Activated T-cell treated with anti-CD3 and anti-CD28 coated beads, Interleukin-2, amount 50 U/mL, for 4 hours (primary cell): Measurements from ENCODE around the gene PRKACG. TPM values are rescaled to one million over a fixed set of nuclear protein-coding genes. Genes with fewer than 3 reads are reported as not detected.
"Not testable (repeated sequence)": the region's sequence is repeated elsewhere in the genome, so short reads cannot be mapped to it uniquely, and the experiment has no call there.

Experiments
- ATAC-seq, 2 donors: fragments of 200-7000 bp; cut with Tn5 transposase; one replicate each; pipeline ENCODE4 v1.10.0; 2021
- DNase-seq: peaks from one replicate; pipeline ENCODE4 v3.0.0-alpha.2; 2020
- H3K27me3 Mint-ChIP-seq: one replicate; pipeline ENCODE4 v1.8.0; 2021; ENCODE audit warnings: low read depth, mixed read lengths
- H3K36me3 Mint-ChIP-seq: one replicate; pipeline ENCODE4 v1.8.0; 2022; ENCODE audit warnings: mixed read lengths; ENCODE audit not compliant: insufficient read depth
- H3K4me1 Mint-ChIP-seq: one replicate; pipeline ENCODE4 v1.8.0; 2021; ENCODE audit warnings: low read depth, mixed read lengths
- H3K4me3 Mint-ChIP-seq: one replicate; pipeline ENCODE4 v1.8.0; 2021; ENCODE audit warnings: mild to moderate bottlenecking, moderate library complexity, mixed read lengths
- H3K9me3 Mint-ChIP-seq: one replicate; pipeline ENCODE4 v1.8.0; 2021; ENCODE audit warnings: mixed read lengths
- total RNA-seq, 3 donors: library from RNA; stranded (reverse); gene quantifications; one replicate each; pipeline ENCODE4 v1.2.1, GENCODE V29; 2021

Gene PRKACG
- total RNA-seq, 3 donors from 2014 or later: not detected

DNA sequence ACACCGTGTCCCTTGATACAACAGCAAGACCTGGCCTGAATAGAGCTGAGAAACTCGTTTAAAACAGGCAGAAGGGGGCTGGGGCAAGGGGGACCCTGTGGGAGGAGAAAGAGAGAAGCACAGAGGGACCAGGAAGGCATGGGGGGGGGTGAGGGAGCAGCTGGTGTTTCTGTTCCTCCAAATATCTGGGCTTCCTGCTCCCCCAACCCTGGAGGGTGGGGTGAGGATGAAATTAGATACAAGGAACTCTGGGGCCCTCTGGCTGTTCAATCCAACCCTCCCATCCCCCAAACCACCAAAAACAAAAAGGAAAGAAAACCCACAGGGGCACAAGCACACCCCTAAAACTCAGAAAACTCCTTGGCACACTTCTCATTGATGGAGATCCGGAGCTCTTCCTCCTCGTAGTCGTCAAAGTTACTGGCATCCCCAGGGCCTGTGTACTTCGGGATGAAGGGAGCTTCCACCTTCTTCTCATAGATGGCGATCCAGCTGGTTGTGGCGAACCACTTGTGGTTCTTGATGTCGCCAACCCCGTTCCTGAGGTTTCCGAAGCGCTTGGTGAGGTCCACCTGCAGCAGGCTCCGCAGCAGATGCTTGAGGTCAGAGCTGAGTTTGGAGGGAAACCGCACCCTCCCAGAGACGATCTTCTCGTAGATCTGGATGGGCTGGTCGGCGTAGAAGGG, 1.1 kb downstream of the PRKACG start:
- H3K9me3 Mint-ChIP-seq: no peaks in the 10 kb centered on the region
- no peak overlapping the region for H3K4me3 Mint-ChIP-seq
- peaks cover 10% of the 10 kb centered on the region for H3K27me3 Mint-ChIP-seq
- no peak for DNase-seq
- peaks cover 8% of the 10 kb centered on the region for H3K4me1 Mint-ChIP-seq
- ATAC-seq: no peak
- H3K36me3 Mint-ChIP-seq: no peaks in the 10 kb centered on the region

DNA sequence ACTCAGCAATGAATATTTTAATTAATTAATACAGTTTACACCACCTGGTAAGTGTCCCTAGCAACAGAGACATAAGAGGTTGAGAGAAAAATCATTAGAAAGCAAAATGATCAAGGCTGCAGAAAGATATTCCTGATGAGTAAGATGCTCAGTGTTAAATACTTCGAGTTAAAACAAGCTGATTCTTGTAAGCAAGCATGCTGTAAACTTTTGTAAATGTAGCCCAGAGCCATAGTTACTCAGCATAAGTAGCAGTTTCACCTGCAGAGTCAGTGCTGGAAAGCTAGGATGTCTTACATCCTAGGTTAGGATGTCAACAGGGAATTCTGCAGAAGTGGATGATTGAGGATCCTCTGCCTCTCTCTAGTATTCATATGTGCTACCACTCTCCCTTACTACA, 4.2 kb downstream of the PRKACG start:
- H3K4me3 Mint-ChIP-seq: no peak overlapping the region
- H3K4me1 Mint-ChIP-seq: peaks cover 8% of the 10 kb centered on the region
- H3K27me3 Mint-ChIP-seq: peaks cover 13% of the 10 kb centered on the region
- ATAC-seq (no peak), DNase-seq (no peak)
- H3K36me3 Mint-ChIP-seq: no peaks in the 10 kb centered on the region
- H3K9me3 Mint-ChIP-seq: no peaks in the 10 kb centered on the region

DNA sequence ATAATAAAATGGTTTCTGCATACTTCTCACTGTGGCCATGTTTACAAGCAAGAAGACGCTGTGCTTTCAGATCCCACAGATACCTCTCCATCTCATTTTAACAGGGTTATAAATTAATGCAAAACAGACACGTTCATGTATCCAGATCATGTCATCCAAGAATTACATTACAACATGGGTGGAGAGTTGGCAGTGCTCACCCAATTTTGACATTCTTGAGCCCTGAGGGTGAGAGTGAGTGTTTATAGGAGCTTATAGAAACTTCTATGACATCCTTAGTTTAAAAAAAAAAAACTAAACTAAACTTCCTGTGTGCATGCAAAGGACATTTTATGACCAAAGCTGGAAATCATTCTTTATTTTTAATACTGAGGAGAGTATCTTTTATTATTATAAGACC, 9.1 kb downstream of the PRKACG start:
- H3K4me3 Mint-ChIP-seq: no peak overlapping the region
- H3K4me1 Mint-ChIP-seq: no peaks in the 10 kb centered on the region
- ATAC-seq (no peak), DNase-seq (no peak)
- no peaks in the 10 kb centered on the region for H3K36me3 Mint-ChIP-seq
- H3K9me3 Mint-ChIP-seq: no peaks in the 10 kb centered on the region
- peaks cover 4% of the 10 kb centered on the region for H3K27me3 Mint-ChIP-seq

DNA sequence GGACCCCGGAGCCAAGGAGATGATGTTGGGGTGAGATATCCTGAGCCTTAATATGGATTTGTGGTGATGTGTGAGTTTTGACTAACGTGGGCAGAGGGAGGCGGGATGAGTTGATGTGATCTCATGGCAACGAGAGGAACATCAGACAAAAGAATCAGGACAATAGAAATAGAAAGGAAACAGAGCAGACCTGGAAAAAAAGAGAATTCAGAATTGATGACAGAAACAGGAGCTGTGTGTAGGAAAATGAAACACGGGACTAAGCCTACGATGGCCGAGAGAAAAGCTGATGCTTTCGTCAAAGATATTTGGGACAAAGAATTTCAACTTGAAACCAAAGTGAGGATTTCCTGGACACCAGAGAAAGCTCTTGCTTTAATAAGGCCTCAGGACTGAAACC, 10.9 kb downstream of the PRKACG start:
- DNase-seq: no peak
- no peak overlapping the region for H3K4me3 Mint-ChIP-seq
- H3K27me3 Mint-ChIP-seq: peaks cover 4% of the 10 kb centered on the region
- peaks cover 10% of the 10 kb centered on the region for H3K4me1 Mint-ChIP-seq
- H3K36me3 Mint-ChIP-seq: no peaks in the 10 kb centered on the region
- ATAC-seq: no peak
- no peaks in the 10 kb centered on the region for H3K9me3 Mint-ChIP-seq

DNA sequence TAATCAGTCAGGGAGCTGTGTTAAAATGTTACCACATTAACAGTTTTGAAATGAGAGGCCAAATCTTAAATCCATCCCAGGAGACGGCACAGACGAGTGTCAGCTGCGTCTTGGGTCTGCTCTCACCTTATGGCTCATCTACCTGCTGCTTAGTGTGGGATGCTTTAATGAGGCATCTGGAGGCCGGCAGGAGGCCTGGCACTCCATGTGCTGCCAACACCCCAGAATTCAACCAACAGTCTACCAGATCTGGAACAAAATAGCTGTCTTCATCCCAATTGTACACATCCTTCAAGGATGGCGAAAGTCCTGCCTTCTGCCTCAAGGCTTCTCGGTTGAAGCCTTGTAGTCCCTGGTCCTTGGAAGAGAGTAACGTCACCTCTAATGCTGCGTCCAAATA, 12.0 kb downstream of the PRKACG start:
- H3K27me3 Mint-ChIP-seq: peaks cover under 1% of the 10 kb centered on the region
- H3K4me1 Mint-ChIP-seq: peaks cover 15% of the 10 kb centered on the region
- ATAC-seq (no peak), DNase-seq (no peak)
- H3K9me3 Mint-ChIP-seq: no peaks in the 10 kb centered on the region
- H3K36me3 Mint-ChIP-seq: no peaks in the 10 kb centered on the region
- no peak overlapping the region for H3K4me3 Mint-ChIP-seq

DNA sequence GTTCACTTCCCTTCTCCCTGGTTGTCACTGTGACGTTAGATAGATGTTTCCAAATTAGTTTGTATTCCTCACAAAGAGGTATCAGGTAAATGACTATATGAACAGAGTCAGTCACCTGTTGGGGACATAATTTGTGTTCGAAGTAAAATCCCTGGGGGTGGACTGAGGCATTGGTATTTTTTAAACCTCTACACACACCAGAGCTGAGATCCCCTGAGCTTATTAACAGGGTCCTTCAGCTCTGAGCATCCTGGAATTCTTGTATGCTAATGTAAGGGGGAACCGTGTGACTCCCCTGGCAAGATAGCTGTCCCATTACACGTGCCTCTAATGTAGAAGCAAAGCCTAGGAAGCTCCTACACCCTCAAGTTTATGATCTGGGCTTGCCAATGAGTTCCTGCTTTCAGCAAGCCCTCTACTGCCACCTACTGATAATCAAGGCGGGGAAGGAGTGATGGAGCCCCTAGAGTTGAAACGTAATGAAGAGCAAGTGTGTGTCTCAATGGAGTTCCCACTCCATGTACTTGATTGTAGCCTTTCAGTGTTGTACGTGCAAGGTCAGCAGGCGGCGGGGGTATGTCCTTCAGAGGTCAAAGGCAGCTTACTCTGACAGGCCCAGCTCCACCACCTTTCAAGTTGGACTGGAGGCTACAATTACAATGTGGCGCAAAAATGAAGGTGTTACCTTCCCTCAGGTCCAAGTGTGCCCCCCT, 14.4 kb downstream of the PRKACG start:
- peaks cover 27% of the 10 kb centered on the region for H3K4me1 Mint-ChIP-seq
- peak; percentile 88 to 92 for ATAC-seq
- H3K27me3 Mint-ChIP-seq: no peaks in the 10 kb centered on the region

DNA sequence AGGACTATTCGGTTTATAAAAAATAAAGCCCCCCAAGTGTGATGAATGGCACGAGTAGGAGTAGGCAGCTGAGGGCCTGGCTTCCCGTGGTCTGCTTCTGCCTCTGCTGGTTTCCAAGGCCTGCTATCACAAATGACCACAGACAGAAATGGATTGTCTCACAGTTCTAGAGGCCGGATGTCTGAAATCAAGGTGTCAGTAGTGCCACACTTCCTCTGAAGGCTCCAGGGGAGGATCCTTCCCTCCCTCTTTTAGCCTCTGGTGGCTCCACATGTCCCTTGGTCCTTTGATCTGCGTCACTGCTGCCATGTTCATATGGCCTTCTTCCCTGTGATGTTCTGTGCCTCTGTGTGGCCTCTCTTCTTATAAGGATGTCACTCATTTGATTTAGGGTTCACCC, 15.1 kb downstream of the PRKACG start:
- DNase-seq (no peak), ATAC-seq (no peak)
- Mint-ChIP-seq H3K4me1 (peaks cover 27% of the 10 kb centered on the region), H3K4me3 (no peak overlapping the region), H3K36me3 (no peaks in the 10 kb centered on the region), H3K27me3 (no peaks in the 10 kb centered on the region), H3K9me3 (no peaks in the 10 kb centered on the region)

More for the DNA sequence above, 14.4 kb downstream of the PRKACG start:
- DNase-seq: peak; percentile 54
- Mint-ChIP-seq H3K36me3 (no peaks in the 10 kb centered on the region), H3K9me3 (no peaks in the 10 kb centered on the region), H3K4me3 (no peak overlapping the region)

DNA sequence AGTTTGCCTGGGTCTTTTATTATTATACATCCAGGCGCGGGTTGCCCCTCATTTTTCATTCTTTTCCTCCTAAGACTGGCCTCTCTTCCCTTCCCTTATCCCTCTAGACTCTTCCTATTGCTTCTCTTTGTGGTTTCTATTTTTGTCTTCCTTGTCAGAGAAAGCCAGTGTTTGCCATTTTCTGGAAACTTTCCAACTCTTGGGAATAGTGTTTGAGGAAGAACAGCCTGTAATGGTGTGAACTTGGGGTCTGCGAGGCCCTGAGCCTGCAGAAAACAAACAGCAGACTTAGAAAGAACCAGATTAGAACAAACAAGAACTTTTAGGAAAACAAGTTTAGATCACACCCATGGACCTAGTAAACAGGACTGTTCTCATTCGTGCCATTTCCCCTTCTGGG, 15.5 kb downstream of the PRKACG start:
- ATAC-seq (no peak), DNase-seq (no peak)
- Mint-ChIP-seq H3K4me3 (no peak overlapping the region), H3K9me3 (no peaks in the 10 kb centered on the region), H3K27me3 (no peaks in the 10 kb centered on the region), H3K36me3 (no peaks in the 10 kb centered on the region), H3K4me1 (peaks cover 27% of the 10 kb centered on the region)

DNA sequence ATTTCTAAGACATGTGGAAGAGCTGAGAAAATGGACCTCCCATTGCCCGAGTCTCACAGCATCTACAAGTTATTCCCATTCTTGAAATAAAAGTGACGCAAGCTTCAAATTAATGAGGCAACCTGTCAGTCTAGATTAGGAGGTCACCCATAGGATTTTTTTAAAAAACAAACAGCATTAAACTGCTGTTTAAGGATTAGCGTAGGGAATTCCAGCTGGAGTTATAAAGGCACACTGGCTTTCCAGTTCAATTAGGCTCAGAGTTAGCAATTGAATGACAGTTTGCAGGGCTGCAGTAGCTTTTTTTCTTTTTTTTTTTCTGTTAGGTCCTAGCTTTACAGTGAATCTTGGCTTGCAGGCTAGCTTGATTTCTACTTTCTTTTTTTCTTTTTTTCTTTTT, 16.2 kb downstream of the PRKACG start:
- DNase-seq (no peak), ATAC-seq (no peak)
- Mint-ChIP-seq H3K9me3 (no peaks in the 10 kb centered on the region), H3K4me1 (peaks cover 27% of the 10 kb centered on the region), H3K4me3 (no peak overlapping the region), H3K27me3 (peaks cover 3% of the 10 kb centered on the region), H3K36me3 (no peaks in the 10 kb centered on the region)

DNA sequence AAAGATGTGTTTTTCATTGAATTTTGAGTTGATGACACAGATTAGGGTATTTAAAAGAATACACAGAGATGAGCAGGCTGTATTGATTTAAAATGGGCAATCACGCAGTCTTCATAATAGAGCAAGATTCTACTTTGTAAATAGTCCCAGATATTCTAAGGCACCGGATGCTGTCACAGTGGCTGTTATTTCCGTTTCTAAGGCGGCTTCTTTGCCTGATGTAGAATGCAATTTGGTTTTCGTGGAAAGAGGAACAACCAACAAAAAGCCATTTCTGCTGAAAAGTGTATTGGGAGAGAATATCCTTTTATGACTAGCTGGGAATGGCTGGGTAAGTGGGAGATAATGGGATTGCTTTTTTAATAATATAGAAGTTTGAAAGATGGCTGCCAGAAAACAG, 17.5 kb downstream of the PRKACG start:
- peaks cover 27% of the 10 kb centered on the region for H3K4me1 Mint-ChIP-seq
- DNase-seq (no peak), ATAC-seq (no peak)
- H3K9me3 Mint-ChIP-seq: no peaks in the 10 kb centered on the region
- H3K4me3 Mint-ChIP-seq: peak overlapping the region; percentile 51
- H3K36me3 Mint-ChIP-seq: no peaks in the 10 kb centered on the region
- H3K27me3 Mint-ChIP-seq: peaks cover 3% of the 10 kb centered on the region

DNA sequence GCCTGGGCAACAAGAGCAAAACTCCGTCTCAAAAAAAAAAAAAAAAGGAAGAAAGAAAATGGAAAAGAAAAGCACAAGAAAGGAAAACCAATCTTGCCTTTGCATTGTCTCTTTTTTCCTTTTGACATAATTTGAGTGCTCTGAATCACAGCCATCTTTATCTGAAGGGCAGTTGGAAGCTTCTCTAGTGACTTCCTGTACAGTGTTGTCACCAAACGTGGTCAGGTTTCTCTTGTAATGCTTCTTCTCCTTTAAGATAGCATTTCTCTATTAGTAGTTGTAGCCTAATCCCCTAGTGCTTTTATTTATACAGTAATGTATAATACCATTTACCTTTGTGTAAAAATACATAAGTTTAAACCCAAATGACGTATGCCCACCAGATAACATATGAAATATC, 18.1 kb downstream of the PRKACG start:
- Mint-ChIP-seq H3K9me3 (no peaks in the 10 kb centered on the region), H3K4me1 (peaks cover 27% of the 10 kb centered on the region), H3K4me3 (no peak overlapping the region), H3K27me3 (peaks cover 3% of the 10 kb centered on the region), H3K36me3 (no peaks in the 10 kb centered on the region)
- DNase-seq (no peak), ATAC-seq (no peak)

DNA sequence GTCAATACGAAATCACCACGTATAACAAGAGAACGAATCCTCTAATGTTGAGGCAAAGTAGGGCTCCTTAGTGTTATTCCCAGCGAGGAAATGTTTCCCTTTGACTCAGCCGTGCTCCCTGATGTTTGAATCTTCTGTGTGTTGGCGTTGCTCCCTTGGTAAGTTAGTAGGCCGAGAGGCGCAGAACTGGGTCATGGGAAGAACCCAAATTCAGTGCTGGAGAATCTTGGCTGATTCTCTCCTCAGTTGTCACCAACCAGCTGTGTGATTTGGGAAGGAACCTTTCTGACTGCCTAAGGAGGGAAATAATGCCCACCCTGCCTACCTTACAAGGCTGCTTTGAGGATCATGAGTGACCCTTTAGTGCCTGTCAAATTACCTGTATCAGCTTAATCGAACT, 22.5 kb downstream of the PRKACG start:
- no peaks in the 10 kb centered on the region for H3K9me3 Mint-ChIP-seq
- no peaks in the 10 kb centered on the region for H3K36me3 Mint-ChIP-seq
- H3K4me3 Mint-ChIP-seq: no peak overlapping the region
- DNase-seq (no peak), ATAC-seq (no peak)
- H3K4me1 Mint-ChIP-seq: peaks cover 7% of the 10 kb centered on the region
- peaks cover 3% of the 10 kb centered on the region for H3K27me3 Mint-ChIP-seq

DNA sequence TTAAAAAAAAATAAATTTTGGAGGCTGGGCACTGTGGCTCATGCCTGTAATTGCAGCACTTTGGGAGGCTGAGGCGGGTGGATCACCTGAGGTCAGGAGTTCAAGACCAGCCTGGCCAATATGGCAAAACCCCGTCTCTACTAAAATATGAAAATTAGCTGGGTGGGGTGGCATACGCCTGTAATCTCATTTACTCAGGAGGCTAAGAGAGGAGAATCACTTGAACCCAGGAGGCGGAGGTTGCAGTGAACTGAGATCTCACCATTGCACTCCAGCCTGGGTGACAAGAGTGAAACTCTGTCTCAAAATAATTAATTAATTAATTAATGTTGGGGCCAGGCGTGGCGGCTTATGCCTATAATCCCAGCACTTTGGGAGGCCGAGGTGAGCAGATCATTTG, 27.0 kb downstream of the PRKACG start:
- DNase-seq, H3K36me3 Mint-ChIP-seq, ATAC-seq, H3K27me3 Mint-ChIP-seq, H3K4me3 Mint-ChIP-seq, H3K9me3 Mint-ChIP-seq, H3K4me1 Mint-ChIP-seq: not testable (repeated sequence)

DNA sequence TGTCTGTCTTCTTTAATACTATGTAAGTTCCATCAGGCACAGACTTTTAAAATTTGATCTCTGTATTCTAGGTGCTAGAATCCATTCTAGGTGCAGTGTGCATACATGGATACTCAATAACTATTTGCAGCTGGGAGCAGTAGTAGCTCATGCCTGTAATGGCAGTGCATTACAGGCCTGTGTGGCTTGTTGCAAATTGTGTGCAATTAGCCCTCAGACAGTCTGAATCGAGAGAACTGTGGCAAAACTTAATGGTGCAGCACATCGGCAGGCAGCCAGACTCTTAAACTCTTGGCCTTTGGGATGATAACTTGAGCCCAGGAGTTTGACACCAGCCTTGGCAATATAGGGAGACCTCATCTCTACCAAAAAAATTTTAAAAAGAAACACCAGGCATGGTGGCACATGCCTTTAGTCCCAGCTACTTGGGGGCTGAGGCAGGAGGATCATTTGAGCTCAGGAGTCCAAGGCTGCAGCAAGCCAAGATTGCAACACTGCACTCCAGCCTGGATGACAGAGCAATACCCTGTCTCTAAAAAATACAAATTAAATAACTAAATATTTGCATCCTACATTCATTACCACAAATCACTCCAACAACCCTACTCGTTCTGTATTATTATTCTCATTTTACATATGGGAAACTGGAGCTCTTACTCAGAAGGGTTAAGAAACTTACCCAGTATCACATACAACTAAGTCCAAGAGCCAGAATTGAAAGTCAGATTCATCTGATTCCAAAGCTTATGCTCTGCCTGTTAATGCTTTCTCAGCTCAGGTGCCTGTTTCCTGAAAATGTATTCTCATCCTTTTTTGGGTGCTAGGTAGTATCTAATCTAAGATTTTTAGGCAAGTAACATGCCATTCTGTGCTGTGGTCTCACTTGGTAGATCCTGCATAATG, 30.1 kb downstream of the PRKACG start:
- H3K4me3 Mint-ChIP-seq: no peak overlapping the region
- H3K9me3 Mint-ChIP-seq: no peaks in the 10 kb centered on the region
- DNase-seq (no peak), ATAC-seq (no peak)
- peaks cover 11% of the 10 kb centered on the region for H3K4me1 Mint-ChIP-seq
- no peaks in the 10 kb centered on the region for H3K27me3 Mint-ChIP-seq
- H3K36me3 Mint-ChIP-seq: no peaks in the 10 kb centered on the region
